HG03159 (cell line): ENCODE results near the gene KRTAP5-1.
"Not testable (repeated sequence)": the region's sequence is repeated elsewhere in the genome, so short reads cannot be mapped to it uniquely, and the experiment has no call there.

Experiments used
- ATAC-seq: cut with Tn5 transposase; IDR thresholded peaks from one replicate; pipeline ENCODE4 v1.9.1; 2021; ENCODE audit warnings: mild to moderate bottlenecking, moderate library complexity; ENCODE audit not compliant: unreplicated experiment

KRTAP5-1 gene

DNA sequence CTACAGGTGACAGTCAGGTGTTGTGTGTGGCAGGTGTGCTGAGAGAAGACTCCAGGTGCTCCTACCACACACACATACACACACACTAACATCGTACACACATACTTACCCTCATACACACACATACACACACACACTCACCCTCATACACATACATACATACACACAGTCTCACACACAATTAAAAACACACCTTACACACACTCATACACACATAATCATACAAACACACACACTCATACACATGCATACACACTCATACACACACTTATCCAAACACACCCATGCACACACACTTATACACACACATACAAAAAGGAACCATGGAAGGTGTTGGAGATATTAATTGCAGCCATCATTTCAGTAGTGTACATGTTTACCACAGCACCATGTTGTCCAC lies 18.5 kb upstream of the KRTAP5-1 start:
- ATAC-seq, result no peak

DNA sequence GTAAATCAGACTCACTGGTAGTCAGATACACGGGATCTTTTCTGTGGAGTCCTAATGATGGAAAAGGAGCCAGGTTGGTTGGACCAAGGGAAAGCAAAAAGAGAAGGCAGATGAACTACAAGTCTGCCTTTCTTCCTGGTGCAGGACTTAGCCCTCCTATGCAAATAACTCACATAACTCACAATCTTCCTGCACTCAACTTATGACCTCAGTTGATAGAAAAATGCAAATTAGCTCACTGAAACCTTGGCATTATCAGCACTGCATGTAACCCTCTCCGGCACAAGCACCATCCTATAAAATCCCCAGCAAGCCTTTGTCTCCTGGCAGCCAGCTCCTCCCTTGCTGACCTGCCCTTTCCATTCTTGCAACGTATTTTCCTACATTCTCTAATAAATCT lies 16.6 kb upstream of the KRTAP5-1 start:
- not testable (repeated sequence) for ATAC-seq

DNA sequence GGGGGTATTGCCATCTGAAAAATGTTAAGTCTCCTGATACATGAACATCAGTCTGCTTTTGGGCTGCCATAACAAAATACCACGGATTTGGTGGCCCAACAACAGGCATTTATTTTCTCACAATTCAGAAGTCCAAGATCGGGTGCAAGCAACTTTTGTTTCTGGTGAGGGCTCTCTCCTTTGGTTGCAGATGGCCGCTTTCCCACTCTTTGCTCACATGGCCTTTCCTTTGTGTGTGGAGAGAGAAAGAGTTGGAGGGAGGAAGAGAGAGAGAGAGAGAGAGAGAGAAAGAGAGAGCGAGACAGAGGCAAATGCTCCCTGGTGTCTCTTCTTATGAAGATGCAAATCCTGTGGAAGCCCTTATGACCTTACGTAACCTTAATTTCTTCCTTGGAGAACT lies 15.5 kb upstream of the KRTAP5-1 start:
- no peak for ATAC-seq

DNA sequence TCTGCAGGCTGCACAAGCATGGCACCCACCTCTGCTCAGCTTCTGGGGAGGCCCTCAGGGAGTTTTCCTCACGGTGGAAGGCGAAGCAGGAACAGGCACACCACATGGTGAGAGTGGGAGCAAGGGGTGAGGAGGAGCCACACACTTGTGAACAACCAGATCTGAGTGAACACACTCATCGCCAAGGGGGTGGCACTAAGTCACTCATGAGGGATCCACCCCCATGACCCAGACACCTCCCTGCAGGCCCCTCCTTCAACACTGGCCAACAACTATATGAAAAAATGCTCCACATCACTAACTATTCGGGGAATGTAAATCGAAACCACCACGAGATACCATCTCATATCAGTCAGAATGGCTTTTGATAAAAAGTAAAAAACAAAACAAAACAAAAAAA lies 13.7 kb upstream of the KRTAP5-1 start:
- ATAC-seq, result no peak

DNA sequence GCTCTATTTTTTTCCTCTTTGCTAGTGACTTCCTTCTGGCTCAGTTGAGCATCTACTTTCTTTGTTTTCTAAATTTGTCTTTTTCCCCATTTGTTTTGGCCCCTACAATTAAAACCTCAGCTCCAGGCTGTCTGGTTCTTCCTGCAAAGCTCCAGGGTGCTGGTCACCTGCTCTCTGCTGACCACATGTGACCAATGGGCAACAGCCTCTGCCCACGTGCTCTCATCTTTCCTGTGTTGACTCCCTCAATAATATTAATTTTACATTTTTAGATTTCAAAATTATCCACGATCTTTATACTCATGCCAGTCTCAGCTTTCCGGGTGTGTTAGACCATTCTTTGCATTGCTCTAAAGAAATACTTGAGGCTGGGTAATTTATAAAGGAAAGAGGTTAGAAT lies 13.3 kb upstream of the KRTAP5-1 start:
- not testable (repeated sequence) for ATAC-seq

DNA sequence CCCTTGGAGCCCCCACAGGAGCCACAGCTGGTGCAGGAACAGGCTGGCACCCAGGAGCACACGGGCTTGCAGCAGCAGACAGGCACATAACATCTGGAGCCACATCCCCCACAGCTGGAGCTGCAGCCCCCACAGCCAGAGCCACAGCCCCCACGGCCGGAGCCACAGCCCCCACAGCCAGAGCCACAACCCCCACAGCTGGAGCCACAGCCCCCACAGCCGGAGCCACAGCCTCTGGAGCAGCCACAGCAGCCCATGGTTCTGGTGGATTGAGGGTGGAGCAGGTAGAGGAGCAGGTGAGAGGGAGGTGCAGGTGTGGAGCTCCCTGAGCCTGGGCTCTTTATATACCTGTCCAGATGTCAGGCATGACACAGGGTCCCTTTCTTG lies 12.9 kb upstream of the KRTAP5-1 start, which contains the start of gene KRTAP5-2:
Gene KRTAP5-2 (minus strand): TSS at position 301 of the 387 bp plus-strand sequence. CDS start 44 bp downstream, at position 257.
- no peak for ATAC-seq

DNA sequence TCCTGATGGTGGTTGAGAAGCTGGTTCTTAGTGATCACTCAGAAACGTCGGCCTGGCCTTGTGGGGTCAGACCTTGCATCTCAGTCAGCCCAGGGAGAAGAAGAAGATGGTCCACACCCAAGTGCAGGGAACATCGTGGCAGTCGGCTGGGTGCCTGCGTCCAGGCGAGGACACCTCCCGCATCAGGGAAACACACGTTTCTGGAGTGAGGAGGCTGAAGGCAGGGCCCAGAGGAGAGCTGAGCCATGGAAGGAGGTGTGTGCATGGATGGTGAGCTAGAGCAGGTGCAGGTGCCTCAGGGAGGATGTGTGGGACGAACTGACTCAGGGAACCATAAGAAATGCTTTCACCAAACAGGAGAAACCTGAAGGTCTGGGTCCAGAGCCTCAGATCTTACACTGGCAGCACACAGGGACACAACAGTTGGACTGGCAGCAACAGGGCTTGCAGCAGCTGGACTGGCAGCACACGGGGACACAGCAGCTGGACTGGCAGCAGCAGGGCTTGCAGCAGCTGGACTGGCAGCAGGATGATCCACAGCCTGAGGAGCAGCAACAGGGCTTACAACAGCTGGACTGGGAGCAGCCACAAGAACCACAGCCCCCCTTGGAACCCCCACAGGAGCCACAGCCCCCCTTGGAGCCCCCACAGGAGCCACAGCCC lies 12.4 kb upstream of the KRTAP5-1 start:
- no peak for ATAC-seq

DNA sequence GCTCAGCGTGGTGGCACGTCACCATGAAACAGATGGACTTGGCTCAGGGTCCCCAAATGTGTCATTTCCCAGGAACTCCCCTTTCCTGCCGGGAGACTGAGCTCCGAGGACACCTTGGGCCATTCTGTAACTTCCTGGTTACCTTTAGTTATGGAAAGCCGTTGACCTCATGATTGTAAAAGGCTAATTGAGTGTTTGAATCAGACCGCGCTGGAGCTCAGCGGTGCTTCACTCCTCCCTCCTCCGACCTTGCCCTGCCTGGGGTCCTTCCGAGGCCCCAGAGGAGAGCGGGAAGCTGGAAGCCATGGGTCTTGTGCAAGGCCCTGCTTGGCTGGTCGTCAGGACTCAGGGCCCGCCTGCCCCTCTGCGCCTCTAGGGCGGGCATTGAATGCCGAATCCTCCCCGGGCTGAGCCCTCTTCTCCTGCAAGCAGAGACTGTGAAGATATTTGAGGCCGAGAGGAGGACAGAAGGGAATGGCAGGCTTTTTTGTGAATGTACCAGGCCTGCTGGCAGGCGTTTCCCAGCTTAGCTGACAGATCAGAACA lies 11.6 kb upstream of the KRTAP5-1 start:
- ATAC-seq, result not testable (repeated sequence)

DNA sequence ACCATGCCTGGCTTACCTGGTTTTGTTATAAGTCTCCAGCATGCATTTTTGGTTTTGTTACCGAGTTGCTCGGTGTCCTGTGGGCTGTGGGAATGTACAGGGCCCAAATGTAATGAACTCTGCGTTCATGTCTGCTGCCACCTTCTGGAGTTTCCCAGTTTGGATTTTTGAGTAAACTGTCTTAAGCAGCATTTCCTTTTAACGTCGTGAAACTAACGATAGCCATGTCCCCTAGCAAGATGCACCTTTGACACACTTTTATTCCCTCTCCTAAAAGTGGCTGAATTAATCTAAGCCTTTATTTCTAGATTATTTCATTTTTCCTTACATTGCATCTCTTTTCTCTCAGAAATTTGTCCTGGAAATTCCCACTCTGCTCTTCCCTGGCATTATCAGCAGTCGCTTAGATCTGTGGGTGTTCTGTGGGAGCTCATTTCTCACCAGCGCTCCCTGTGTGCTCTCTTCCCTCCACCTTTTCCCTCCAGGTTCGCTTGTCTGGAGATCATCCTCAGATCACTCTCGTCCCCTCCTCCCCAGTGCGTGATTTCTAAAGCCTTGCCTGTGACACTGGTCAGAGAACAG lies 11.0 kb upstream of the KRTAP5-1 start:
- not testable (repeated sequence) for ATAC-seq

DNA sequence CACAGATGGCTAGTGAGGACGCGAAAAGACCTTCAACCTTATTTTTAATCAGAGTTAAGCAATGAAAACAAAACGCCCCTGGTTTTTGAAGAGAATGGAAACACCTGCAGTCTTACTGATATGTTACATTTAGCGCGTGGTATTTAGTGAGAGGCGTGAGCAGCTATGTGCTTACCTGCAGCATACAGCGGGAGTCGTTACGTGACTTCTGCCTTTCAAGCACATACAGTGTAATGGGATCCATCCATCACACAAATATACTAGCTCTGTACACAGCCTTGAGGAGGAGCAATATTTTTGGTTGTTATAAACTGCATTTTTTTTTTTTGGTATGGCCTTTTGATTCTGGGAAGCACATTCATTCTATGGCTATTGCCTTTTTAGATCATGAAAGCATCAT lies 7.5 kb upstream of the KRTAP5-1 start:
- ATAC-seq, result no peak

DNA sequence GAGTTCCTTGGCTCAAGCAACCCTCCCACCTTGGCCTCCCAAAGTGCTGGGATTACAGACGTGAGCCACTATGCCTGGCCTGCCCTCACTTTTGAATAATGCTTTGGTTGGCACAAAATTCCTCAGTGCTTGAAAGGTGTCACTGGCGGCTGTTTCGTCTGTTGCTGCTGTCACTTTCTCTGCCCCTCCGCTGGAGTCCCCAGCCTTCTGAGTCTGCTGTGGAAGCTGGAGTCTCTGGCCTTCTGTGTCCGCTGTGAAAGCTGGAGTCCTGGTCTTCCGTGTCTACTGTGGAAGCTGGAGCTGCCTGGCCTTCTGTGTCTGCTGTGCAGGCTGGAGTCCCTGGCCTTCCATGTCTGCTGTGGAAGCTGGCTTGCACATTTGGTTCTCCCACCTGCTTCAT lies 4.9 kb upstream of the KRTAP5-1 start:
- ATAC-seq, result no peak

DNA sequence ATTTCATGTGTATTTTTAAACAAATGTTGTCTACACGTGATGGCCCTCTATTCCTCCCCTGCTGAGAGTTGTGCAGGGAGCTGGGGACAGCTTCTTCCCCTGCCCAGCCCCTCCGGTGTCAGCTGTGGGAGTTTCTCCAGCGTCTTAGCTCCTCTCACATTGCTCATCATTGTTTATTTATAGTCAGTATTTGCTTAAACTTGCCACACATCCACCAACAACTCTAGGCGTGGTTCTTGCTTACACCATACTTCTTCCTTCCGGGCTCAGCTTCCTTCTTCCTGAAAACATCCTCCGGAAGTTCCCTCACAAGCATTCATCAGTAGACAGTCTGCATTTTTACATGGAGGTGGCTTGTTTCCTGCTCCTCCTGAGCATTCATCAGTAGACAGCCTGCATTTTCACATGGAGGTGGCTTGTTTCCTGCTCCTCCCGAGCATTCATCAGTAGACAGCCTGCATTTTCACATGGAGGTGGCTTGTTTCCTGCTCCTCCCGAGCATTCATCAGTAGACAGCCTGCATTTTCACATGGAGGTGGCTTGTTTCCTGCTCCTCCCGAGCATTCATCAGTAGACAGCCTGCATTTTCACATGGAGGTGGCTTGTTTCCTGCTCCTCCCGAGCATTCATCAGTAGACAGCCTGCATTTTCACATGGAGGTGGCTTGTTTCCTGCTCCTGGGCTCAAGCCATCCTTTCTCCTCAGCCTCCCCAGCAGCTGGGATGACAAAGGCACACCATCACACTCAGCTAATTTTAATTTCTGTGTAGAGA lies 4.3 kb upstream of the KRTAP5-1 start:
- ATAC-seq, result not testable (repeated sequence)

DNA sequence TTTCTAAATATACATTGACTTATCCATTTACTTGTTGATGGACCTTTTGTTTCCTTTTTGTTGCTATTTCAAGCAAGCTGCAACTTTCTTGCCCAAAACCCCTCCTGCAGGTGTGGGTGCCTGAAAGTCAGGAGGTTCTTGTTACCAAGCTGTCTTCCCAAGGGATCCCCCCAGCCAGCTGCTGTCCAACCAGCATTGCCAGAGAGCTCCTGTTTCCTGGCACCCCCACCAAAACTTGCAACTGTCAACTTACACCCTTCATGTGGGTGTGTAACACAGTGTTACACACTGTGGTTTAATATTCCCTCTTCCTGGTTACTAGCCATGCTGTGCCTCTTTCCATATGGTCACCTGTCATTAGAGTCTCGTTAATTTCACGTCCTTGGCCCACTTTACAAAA lies 1.6 kb upstream of the KRTAP5-1 start:
- no peak for ATAC-seq

DNA sequence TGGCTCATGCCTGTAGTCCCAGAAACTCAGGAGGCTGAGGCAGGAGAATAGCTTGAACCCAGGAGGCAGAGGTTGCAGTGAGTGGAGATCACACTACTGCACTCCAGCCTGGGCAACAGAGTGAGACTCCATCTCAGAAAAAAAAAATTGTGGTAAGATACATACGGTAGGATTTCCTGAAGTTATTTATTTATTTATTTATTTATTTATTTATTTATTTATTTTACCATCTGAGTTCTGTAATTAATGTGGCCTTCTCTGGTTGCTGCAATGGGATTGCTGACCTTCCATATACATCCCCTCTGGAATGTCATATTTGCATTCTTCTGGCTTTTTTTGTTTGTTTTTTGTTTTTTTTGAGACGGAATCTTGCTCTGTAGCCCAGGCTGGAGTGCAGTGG lies 2.2 kb downstream of the KRTAP5-1 start:
- not testable (repeated sequence) for ATAC-seq

DNA sequence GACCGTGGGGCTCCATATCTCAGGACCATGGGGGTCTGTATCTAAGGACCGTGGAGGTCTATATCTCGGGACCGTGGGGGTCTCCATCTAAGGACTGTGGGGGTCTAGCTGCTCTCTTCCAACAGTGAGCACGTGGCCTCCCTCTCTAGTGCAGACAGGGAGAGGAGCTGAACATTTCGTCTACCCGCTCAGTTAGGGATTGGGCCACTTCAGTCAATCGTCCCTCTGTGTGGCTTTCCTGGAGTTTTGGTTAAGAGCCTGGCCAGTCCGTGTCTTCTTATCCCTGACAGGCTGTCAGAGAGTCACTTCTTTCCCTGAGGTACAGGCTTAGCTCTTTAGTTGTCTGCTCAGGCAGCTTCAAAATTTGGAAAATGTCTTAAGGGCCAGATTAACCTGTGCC lies 3.1 kb downstream of the KRTAP5-1 start:
- ATAC-seq, result no peak

DNA sequence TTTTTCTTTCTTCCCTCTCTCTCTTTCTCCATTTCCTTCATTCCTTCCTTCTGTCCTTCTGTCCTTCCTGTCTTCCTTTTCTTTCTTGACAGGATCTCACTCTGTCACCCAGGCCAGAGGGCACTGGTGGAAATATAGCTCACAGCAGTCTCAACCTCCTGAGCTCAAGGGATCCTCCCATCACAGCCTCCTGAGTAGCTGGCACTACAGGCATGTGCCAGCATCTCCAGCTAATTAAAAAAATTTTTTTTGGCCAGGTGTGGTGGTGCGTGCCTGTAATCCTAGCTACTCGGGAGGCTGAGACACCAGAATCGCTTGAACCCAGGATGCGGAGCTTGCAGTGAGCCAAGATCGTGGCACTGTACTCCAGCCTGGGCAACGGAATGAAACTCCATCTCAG lies 8.3 kb downstream of the KRTAP5-1 start:
- no peak for ATAC-seq

DNA sequence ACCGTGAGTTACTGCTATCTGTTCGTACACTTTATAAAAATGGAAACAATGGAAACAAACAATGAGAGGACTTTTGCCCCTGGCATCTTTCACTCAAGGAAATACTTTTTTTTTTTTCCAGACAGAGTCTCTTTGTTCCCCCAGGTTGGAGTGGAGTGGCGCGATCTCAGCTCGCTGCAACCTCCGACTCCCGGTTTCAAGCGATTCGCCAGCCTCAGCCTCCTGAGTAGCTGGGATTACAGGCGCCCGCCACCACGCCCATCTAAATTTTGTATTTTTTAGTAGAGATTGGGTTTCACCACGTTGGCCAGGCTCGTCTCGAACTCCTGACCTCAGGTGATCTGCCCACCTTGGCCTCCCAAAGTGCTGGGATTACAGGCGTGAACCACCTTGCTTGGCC lies 9.3 kb downstream of the KRTAP5-1 start:
- not testable (repeated sequence) for ATAC-seq

DNA sequence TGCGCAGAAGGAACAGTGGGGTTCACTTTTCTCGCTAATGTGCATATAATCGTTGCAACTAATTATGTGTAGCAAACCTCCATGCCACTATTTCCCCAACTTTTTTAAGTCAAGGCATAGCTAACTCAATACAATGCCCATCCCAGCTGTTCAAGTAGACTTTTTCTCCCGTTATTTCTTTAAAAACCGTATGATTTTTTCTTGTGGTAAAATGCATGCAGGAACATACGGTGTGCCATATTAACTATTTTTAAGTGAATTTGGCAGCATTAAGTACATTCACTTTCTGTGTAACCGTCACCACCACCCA lies 10.2 kb downstream of the KRTAP5-1 start:
- no peak for ATAC-seq

DNA sequence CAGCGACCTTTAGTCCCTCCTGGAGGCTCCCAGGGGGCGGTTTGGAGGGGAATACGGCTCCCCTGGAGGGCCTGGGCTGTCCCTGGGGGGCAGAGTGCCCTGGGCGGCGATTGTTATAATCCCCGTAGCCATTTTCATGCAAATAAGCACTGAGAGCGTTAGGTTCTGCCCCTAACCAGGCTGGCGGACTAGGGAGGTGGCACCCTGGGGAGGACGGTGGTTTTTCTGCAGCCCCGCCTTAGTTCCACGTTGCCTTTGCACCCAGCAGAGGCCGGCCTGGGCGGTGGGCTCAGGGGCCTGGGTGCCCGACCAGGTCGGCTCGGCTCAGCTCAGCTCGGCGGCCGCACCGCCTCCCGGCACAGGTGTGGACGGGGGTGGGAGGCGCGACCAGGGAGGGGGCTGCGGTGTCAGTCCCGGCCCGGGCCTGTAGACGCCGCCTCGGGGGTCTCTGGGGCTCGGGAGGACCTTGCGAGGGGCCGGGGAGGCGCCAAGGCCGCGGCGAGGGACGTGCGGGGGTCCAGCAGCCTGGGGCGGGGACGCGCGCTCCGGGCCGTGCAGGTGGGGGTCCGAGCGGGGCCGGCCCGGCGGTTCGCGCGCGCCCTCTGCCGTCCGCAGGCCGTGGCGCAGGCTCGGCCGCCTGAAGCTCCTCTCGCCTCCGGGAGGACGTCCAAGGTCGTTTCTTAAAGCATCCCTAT lies 10.7 kb downstream of the KRTAP5-1 start:
- no peak for ATAC-seq

DNA sequence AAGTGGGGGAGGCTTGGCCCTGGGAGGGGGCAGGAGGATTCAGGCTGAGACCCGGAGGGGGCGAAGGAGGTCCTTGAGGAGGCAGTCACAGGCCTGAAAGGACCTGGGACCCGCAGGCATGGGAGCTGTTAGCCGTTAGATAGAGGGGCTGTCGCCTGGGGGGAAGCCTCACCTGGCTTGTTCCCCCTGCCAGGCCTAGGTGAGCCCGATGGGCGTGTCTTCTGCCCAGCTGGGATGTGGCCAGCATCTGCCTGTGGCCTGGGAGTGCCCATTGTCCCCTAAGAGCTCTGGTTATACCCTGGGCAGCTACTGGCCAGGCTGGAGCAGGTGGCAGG lies 11.2 kb downstream of the KRTAP5-1 start:
- ATAC-seq, result no peak

DNA sequence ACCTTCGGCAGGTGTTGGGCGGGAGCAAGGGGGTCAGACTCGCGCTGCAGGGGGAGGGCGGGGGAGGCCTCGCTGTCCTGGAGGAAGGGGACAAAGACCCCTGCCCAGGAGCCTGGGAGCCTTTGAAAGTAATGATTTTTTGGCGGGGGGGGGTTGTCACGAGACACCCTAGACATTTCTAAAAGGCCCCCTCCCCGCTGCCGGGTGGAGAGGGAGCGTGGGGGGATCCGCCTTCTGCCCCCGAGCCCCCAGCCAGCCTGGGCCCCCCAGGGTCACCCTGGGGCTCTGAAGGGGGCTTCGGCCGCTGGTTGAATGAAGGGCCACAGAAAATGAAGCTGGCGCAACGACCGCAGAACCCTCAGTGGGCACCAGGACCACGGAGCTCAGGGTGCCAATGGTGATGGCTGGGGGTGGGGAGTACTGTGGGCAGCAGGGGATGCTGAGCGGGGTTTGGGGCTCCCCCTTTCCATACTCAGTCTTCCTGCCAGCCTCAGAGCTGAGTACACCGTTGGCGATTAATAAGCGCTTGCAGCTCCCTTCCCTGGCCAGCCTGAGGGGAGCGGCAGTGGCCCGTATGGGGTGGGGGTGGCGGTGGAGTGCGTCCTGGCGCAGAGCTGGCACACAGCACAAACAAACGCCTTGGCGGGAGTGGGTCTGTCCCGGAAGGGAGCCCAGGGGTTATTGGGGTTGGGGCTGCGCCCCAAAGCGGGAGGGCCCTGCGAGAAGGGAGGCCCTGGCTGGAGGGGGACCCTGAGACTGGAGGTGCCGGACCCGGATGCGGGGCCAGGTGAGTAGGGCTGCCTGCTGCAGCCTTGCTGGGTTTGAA lies 11.8 kb downstream of the KRTAP5-1 start:
- no peak for ATAC-seq
